Measurements from ENCODE around the gene RPS15.

- TF ChIP-seq, protein P1, sequence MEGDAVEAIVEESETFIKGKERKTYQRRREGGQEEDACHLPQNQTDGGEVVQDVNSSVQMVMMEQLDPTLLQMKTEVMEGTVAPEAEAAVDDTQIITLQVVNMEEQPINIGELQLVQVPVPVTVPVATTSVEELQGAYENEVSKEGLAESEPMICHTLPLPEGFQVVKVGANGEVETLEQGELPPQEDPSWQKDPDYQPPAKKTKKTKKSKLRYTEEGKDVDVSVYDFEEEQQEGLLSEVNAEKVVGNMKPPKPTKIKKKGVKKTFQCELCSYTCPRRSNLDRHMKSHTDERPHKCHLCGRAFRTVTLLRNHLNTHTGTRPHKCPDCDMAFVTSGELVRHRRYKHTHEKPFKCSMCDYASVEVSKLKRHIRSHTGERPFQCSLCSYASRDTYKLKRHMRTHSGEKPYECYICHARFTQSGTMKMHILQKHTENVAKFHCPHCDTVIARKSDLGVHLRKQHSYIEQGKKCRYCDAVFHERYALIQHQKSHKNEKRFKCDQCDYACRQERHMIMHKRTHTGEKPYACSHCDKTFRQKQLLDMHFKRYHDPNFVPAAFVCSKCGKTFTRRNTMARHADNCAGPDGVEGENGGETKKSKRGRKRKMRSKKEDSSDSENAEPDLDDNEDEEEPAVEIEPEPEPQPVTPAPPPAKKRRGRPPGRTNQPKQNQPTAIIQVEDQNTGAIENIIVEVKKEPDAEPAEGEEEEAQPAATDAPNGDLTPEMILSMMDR (IDR thresholded peaks at IDR 0.05) = no peak
- TF ChIP-seq ZFX (IDR thresholded peaks at IDR 0.05; ENCODE audit: borderline replicate concordance) = no peak
These were observed 34.3 kb downstream of the RPS15 start for GRCh38 chr19:1472231-1473084.

Measured in 22Rv1 (cell line).